ENCODE data around the gene KRTAP4-12.
"Not testable (repeated sequence)": the region's sequence is repeated elsewhere in the genome, so short reads cannot be mapped to it uniquely, and the experiment has no call there.

The KRTAP4-12 gene

GRCh38 chr17:41123991-41124371 is at the start of gene KRTAP4-12:
Gene KRTAP4-12 (minus strand): TSS chr17:41124182. CDS start chr17:41124122, 60 bp downstream.
- not testable (repeated sequence) for DNase-seq

GRCh38 chr17:41171886-41172285 is 47.9 kb upstream of the KRTAP4-12 start:
- DNase-seq: no peak

DNA sequence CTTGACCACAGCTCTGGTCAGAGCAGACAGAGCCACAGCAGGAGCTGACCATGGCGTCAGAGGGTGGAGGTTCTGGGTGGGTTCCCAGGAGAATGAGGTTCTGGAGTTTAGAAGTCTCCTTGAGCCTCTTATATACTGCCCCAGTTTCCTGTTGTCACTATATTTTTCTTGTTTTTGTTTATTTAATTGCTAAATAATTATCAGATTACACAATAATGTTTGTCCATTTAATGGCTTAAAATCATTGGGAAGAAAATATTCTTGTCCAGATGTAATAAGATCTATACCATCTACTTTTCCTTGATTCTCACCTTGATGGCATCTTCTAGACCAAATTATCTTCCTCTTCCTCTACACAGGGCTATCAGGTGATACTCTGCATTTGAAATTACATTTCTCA is 44.1 kb upstream of the KRTAP4-12 start, which contains the start of gene KRTAP4-3:
TSS of gene KRTAP4-3 (minus strand) at position 101 of the 400 bp plus-strand sequence. CDS start at position 52, 49 bp downstream.
- DNase-seq: no peak

DNA sequence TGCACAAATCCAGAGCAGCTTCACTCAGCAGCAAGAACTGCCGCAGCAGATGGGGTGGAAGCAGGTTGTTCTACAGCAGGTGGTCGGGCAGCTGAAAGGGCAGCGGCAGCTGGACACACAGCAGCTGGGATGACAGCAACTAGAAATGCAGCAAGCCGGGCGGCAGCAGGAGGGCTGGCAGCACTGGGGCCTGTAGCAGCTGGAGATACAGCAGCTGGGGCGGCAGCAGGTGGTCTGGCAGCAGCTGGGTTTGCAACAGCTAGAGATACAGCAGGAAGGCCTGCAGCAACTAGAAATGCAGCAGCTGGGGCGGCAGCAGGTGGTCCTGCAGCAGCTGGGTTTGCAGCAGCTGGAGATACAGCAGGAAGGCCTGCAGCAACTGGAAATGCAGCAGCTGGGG is 43.6 kb upstream of the KRTAP4-12 start:
- DNase-seq: no peak

DNA sequence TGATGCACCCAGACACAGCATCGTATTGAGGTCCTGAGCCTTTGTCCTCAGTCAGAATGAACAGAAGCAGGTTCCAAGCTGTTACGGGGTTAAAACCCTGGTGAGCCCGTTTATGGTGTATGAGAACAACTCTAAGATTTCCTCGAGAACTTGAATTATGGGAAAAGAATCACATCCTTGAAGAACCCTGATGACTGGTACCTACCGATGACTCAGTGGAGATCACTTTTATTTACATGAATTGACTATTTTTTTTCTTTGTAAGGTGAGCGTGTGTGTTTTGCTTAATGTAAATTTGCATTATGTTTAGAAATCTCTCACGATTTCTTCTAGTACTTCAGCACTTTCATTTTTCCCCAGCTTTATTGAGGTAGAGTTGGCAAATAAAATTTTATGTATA is 39.8 kb upstream of the KRTAP4-12 start:
- DNase-seq: no peak

- DNase-seq: no peak
Observed at GRCh38 chr17:41160648-41161047, 36.7 kb upstream of the KRTAP4-12 start, which contains the start of gene KRTAP4-4. Gene KRTAP4-4 (minus strand): TSS chr17:41160748. CDS start chr17:41160691, 57 bp downstream.

GRCh38 chr17:41160190-41160589 is 36.2 kb upstream of the KRTAP4-12 start:
- DNase-seq: not testable (repeated sequence)

DNA sequence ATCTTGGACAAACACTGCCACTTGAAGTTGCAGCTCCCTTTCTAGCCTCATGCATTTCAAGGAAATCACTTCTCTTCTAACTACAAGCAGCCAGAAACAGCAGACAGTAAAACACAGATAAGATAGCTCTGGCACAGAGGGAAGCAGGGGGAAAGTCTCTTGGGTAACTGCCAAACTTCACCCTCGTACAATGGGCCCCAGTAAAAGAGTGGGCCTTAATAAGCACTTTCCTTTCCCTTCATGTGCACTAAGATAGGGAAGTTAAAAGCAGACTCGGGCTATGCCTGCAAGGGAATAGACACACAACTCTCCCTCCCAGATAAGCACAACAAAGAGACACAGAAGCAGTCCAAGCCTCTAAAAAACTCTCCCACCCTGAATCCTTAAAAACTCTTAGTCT is 29.9 kb upstream of the KRTAP4-12 start:
- no peak for DNase-seq

- DNase-seq: no peak
Observed at GRCh38 chr17:41151525-41151924, 27.5 kb upstream of the KRTAP4-12 start.

DNA sequence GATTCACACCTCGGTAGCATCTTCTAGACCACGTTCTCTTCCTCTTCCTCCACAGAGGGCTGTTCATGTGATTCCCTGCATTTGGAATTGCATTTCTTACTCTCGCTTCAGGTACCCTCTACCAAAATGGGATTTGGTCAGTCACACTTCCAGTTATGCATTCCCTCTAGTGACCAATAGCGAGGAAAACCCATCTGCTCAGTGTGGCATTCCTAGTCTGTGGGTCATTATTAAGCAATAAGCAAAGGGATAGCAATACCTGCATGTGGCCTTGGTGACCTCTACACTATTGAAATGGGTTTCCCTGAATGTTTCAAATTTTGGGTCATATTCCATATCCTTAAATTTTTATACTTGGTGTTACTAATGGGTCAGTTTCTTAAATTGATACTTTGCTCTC is 26.0 kb upstream of the KRTAP4-12 start:
- DNase-seq: no peak

DNA sequence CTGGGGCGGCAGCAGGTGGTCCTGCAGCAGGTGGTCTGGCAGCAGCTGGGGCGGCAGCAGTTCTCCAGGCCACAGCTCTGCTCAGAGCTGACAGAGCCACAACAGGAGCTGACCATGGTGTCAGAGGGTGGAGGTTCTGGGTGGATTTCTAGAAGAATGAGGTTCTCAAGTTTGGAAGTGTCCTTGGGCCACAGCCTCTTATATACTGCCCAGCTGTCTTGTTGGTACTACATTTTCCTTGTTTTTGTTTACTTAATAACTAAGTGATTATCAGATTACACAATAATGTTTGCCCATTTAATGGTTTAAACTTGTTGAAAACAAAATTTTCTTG is 25.6 kb upstream of the KRTAP4-12 start, which contains the start of gene KRTAP4-5:
TSS of gene KRTAP4-5 (minus strand) at position 174 of the 334 bp plus-strand sequence. CDS start at position 116, 58 bp downstream.
- DNase-seq: no peak

DNA sequence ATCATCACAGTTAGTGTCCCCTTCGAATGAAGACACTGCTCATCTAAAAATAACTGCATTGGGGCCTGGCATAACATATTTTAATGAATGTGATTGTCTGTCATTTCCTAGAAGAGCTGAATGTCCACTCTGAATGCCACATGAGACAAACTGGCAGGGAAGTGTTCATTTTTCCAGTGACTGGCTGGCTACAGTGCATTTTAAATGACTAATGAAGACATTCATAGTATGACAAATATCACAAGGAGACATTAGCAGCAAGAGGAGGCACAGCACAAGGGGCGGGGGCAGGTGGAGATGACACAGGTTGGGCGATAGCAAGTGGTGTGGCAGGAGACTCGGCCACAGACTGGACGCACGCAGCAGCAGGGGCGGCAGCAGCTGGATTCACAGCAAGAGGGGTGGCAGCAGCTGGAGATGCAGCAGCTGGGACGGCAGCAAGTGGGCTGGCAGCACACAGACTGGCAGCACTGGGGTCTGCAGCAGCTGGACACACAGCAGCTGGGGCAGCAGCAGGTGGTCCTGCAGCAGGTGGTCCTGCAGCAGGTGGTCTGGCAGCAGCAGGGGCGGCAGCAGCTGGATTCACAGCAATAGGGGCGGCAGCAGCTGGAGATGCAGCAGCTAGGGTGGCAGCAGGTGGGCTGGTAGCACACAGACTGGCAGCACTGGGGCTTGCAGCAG is 25.1 kb upstream of the KRTAP4-12 start:
- DNase-seq: not testable (repeated sequence)

DNA sequence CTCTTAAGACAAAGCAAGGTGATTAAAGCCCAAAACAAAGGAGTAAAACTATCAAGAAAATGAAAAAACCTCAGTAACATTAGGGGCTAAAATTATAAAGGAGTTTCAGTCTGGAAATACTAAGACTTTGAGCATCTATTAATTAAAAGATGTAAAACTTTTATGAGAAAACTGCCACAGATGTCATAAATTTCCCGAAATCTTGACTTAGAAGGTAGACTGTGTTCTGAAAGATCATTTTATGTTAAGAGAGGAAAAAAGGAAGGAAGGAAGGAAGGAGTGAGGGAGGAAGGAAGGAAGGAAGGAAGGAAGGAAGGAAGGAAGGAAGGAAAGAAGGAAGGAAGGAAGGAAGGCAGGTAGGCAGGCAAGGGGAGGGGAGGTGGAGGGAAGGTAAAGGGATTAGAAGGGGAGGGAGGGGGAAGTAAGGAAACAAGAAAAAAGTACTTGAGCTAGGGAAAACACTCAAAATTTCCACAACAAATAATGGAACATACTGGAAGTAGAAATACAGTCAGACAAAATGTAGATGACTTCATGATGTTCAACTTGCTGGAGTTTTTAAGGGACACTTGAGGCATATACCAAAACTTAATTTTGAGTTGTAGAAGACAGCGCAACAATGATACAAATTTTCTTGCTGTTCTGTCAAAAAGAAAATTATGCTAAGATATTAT is 23.7 kb upstream of the KRTAP4-12 start:
- no peak for DNase-seq

DNA sequence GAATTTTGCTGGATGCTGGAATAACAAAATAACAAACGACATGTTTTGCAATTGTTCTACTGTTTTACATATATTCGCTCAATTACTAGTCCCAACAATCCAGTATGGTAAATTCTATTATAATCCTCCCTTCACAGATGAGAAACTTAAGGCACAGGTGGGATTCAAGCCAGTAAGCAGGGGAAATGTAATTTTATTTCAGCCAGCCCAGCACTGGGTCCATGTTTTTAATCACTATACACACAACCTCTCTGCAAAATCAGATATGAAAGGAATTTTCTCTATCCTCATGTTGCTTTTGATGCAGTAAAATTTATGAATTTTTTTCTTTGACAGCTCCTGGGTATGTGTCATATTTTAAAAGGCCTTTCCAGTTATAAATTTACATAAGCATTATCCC is 21.3 kb upstream of the KRTAP4-12 start:
- no peak for DNase-seq

GRCh38 chr17:41144846-41145245 is 20.9 kb upstream of the KRTAP4-12 start:
- DNase-seq: no peak

GRCh38 chr17:41141361-41141760 is 17.4 kb upstream of the KRTAP4-12 start:
- no peak for DNase-seq

DNA sequence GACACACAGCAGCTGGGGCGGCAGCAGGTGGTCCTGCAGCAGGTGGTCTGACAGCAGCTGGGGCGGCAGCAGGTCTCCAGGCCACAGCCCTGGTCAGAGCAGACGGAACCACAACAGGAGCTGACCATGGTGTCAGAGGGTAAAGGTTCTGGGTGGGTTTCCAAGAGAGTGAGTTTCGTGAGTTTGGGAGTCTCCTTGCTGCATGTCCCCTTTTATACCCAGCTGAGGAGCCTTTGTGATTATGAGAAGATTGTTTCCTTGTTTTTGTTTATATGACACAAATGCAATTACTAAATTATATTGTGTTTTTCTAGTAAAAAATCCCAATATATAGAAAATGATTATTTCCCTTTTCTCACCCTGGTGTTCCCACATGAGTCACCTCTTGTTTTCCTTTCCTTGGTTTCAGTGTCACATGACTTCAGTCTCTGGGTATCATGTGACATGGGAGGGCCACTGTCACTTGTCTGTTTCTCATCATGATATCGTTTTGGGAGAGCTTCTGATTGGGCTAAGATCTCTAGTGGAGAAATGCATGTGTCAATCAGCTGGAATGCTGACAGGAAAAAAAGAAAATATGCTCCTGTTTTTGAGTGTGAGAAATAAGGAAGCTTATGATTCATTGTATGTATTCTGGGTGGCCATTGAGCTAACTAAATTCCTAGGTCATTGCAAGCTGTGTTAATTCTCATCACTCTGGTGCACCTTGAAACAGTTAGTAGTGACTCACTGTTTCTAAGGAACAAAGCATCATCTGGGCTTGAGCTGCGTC is 16.6 kb upstream of the KRTAP4-12 start, which contains the start of gene KRTAP4-6:
TSS of gene KRTAP4-6 (minus strand) at position 185 of the 772 bp plus-strand sequence. CDS start at position 128, 57 bp downstream.
- no peak for DNase-seq

- not testable (repeated sequence) for DNase-seq
Observed at GRCh38 chr17:41139865-41140264, 15.9 kb upstream of the KRTAP4-12 start.

DNA sequence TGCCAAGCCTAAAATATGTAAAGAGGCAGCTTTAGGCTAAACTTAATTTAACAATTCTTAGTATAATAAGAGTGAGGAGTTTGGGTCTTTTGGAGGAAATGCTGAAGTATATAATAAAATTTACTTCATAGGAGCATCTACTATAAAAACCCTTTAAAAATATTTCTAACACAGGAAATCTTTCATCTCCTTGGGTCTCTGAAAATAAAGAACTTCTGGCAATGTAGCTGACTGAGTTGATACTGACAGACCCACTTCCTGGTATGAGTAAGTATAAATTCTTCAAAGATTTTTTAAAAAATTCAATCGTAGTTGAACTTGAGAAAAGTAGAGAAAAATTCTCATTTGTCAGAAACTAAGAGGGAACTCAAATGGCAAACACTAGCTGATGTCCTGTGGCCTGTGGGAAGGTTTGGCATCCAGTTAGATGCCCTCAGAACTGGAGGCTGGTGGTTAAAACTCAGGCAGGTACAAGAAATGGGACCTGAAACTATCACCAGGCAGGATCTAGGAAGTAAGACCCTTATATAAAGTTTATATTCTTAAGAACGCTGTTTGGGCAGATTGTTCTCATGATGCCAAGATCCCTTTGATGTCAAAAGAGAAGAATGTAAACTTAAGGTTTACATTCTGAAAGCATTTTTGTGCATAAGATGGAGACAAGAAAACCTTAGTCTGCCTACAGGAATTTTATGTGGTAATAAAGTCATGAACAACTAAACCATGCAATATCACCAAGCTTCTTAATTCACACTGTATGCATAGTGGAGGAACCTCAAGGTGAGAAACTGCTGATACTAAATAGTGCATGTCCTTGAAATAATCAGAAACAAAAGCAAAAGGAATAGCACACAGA is 10.1 kb upstream of the KRTAP4-12 start:
- DNase-seq: no peak

DNA sequence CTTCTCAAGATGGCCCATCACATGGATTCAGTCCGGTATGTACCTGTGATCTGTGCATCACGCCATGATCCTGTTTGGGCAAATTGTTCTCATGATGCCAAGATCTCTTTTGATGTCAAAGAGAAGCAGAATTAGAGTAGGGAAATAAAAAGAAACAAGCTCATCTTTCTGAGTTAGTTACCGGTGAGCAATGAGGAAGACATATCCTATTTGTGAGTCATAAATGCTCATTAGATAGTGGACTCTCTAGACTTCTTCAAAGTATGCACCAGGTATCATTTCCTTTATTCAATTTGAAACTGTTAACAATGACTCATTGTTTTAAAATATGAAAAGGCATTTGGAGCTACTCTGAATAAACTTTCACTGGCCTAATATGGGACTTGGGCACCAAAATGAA is 8.0 kb upstream of the KRTAP4-12 start:
- DNase-seq: no peak

DNA sequence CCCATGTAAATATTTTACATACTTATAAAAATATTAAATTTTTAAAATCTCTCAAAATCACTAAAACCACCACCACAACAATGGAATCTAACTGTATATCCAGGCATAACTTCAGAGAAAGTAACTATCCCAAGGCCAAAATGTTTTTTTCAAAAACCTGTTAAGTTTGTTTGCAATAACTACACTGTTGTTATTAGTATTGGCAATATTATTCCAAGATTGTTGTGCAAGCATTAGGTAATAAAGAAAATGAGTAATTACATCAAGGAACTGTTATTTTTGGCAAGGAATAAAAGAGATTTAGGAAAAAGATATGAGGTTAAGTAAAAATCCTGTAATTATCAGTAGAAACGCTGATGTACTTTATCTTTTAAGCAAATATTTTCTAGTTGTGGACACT is 3.4 kb upstream of the KRTAP4-12 start:
- DNase-seq: no peak

DNA sequence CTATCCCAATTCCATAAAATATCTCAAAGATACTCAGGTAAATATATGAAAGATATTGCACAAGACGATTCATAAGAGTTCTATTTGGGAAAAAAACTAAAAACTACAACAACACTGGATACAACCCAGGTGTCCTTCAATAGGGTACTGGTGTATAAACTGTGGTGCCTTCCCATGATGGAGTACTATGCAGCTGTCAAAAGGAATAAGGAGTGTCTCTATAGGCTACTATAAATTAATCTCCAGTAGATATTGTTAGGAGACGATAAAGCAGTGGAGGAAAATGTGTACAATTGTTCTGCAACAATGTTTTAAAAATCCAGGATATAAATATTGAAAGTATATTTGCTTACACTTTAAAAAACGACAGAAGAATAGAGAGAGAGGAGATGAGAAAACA is 2.4 kb upstream of the KRTAP4-12 start:
- no peak for DNase-seq
